GM10248 (cell line): Measurements from ENCODE around the gene CYP24A1.

Experiments used
- CTCF ChIA-PET: fragments of 300-600 bp; sonication (Branson Sonifier 250); formaldehyde crosslinking; extraction: SDS; loops from one replicate; lab custom pipeline; 2021; ENCODE audit warnings: antibody characterized with exemption; lab: Yijun Ruan, JAX
- POLR2A ChIA-PET: fragments of 350-650 bp; sonication (Branson Sonifier 250); formaldehyde crosslinking; extraction: SDS; loops from one replicate; lab custom pipeline; 2020; ENCODE audit warnings: antibody characterized with exemption; lab: Yijun Ruan, JAX
- DNase-seq: peaks from one replicate; pipeline ENCODE4 v3.0.0; 2012; ENCODE audit errors: extremely low spot score
- TF ChIP-seq, protein P1 (sequence below): IDR thresholded peaks from 2 replicates; pipeline ENCODE4 v1.5.1; 2012; ENCODE audit warnings: mild to moderate bottlenecking, low read depth; ENCODE audit errors: extremely low read depth, missing control alignments, control extremely low read depth

CYP24A1 gene

DNA sequence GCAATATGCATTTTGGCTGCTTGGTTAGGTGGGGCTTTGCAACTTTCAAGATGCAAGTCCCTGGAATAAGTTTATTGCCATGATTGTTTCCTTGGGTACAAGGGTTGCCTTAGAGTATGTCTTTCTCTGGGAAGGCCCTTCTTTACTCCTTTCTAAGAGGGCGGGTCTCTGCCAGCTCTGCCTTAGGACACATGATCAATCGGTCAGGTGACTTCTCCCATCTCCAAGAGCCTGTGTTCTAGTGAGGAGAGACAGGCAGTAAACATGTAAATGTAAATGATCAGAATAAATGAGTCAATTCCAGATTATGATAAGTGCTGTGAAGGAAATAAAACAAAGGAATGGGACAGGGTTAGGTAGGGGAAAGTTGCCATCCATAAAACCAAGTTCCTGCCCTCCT, 60.2 kb downstream of the CYP24A1 start:
- TF ChIP-seq, protein P1, sequence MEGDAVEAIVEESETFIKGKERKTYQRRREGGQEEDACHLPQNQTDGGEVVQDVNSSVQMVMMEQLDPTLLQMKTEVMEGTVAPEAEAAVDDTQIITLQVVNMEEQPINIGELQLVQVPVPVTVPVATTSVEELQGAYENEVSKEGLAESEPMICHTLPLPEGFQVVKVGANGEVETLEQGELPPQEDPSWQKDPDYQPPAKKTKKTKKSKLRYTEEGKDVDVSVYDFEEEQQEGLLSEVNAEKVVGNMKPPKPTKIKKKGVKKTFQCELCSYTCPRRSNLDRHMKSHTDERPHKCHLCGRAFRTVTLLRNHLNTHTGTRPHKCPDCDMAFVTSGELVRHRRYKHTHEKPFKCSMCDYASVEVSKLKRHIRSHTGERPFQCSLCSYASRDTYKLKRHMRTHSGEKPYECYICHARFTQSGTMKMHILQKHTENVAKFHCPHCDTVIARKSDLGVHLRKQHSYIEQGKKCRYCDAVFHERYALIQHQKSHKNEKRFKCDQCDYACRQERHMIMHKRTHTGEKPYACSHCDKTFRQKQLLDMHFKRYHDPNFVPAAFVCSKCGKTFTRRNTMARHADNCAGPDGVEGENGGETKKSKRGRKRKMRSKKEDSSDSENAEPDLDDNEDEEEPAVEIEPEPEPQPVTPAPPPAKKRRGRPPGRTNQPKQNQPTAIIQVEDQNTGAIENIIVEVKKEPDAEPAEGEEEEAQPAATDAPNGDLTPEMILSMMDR = no peak
- CTCF ChIA-PET = no interaction called here
- POLR2A ChIA-PET = no interaction called here
- no peak for DNase-seq

DNA sequence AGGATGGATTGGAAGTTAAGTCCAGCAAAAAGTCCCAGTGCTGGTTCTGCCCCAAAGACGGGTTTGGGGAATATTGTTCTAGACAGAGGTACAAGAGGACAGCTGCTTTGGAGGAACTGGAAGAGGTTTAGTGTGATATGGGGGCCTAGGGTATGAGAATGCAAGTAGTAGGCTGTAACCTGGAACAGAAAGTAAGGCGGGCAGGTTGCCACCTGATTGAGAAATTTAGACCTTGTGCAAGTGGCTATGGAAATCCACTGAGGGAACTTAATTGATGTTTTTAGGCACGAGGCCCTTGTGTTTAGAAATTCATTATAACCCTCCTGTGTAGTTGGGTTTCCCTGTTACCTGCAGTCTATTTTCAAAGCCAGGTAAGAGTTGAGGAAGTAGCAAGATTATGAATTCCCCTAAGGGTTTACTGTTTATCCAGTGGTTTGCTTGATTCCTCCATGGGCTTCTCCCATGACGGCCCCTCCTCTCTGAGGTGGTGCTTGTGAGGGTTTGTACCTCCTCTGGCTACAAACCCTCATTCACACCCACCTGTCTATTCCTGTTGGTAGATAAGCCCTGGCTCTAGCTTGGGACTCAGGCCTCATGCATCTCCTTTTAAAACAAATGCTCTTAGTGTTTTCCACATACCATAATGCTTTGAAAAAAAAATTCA, 61.4 kb downstream of the CYP24A1 start:
- ChIA-PET POLR2A (no interaction called here), CTCF (interaction anchor here (1.2 kb wide), 2 partner anchors 9 to 96 kb away, joined by 3 read pairs; partner anchors contain the start of gene PFDN4)
- no peak for DNase-seq
- TF ChIP-seq, protein P1 = no peak

DNA sequence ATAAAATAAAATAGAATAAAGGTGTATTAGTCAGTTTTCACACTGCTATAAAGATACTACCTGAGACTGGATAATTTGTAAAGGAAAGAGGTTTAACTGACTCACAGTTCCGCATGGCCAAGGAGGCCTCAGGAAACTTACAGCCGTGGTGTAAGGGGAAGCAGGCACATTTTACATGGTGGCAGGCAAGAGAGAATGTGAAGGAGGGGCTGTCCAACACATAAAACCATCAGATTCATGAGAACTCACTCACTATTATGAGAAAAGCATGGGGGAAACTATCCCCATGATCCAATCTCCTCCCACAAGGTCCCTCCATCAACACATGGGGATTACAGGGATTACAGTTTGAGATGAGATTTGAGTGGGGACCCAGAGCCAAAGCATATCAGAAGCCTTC, 62.3 kb downstream of the CYP24A1 start:
- DNase-seq = no peak
- ChIA-PET POLR2A (no interaction called here), CTCF (interaction anchor here (1.2 to 3.7 kb wide), 3 partner anchors 8 to 97 kb away, joined by 3 to 13 read pairs (median 3); partner anchors contain the start of gene PFDN4)
- TF ChIP-seq, protein P1 = no peak

DNA sequence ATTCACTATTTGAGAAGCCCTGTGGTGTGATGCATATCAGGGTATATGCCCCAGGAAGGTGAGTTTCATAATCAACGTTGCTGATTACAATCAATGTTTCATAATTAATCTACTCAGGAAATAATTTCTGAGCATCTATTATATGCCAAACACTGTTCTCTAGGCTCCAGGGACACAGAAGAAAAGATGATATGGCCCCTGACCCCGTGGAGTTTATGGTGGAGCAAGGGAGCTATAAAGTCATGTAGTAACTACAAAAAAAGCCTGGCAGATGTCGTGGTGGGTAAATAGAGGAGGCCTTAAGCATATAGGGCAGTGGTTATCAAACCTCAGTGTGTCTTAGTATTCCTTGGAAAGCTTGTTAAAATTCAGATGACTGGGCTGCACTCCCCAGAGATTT, 63.3 kb downstream of the CYP24A1 start:
- CTCF ChIA-PET = interaction anchor here (0.9 to 3.7 kb wide), 5 partner anchors 10 to 44 kb away, joined by 3 to 13 read pairs (median 3); no protein-coding TSS in a partner anchor
- no peak for DNase-seq
- POLR2A ChIA-PET = no interaction called here
- TF ChIP-seq, protein P1 = no peak

DNA sequence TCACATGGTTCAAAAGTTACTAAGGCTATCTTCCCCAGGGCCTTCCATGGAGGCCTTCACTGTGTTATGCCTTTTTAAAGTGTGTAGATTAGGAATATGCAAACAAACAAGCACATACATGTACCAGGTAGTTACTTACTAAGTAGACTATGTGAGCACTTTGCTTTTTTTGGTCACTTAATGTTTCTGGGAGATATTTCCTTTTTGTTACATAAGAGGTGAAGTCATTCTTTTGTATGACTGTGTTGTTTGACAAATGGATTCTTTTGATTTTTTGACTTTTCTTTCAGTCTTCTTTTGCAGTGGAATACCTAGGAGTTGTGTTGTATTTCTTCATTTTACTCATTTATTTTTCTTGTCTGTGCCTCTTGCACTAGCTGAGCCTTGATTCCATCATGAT, 63.7 kb downstream of the CYP24A1 start:
- no peak for DNase-seq
- ChIA-PET POLR2A (no interaction called here), CTCF (interaction anchor here (0.9 to 3.7 kb wide), 5 partner anchors 9 to 44 kb away, joined by 3 to 13 read pairs (median 3); no protein-coding TSS in a partner anchor)
- TF ChIP-seq, protein P1 = no peak

DNA sequence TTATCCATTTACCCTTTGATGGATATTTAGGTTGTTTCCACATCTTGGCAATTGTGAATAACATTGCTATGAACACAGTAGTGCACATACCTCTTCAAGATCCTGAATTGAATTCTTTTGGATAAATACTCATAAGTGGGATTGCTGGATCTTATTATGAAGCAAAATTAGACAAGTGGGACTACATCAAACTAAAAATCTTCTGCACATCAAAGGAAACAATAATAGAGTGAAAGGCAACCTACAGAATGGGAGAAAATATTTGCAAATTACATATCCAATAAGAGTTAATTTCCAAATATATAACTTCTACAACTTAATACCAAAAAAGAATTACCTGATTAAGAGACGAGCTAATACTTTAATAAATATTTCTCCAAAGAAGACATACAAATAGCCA, 65.0 kb downstream of the CYP24A1 start:
- ChIA-PET POLR2A (no interaction called here), CTCF (interaction anchor here (1.3 to 3.7 kb wide), 2 partner anchors 8 to 61 kb away, joined by 3 to 13 read pairs; no protein-coding TSS in a partner anchor)
- DNase-seq = no peak
- TF ChIP-seq, protein P1 = no peak

DNA sequence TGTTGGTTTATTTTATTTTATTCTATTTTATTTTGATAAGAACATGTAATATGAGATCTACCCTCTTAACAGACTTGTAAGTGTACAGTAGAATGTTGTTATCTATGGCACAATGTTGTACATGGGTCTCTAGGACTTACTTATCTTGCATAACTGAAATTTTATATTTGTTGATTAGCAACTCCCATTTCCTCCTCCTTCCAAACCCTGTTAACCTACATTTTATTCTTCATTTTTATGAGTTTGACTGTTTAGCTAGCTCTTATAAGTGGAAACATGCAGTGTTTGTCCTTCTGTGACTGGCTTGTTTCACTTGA, 65.5 kb downstream of the CYP24A1 start:
- CTCF ChIA-PET = interaction anchor here (1.3 to 3.7 kb wide), 2 partner anchors 8 to 62 kb away, joined by 3 to 13 read pairs; no protein-coding TSS in a partner anchor
- no peak for DNase-seq
- TF ChIP-seq, protein P1 = no peak
- POLR2A ChIA-PET = no interaction called here
